Gastroesophageal sphincter (tissue), 4 donors: ENCODE measurements around the gene SASS6. TPM values are rescaled to one million over a fixed set of nuclear protein-coding genes. Genes with fewer than 3 reads are reported as not detected.

Experiments
- ATAC-seq: fragments of 150-250 bp; one replicate; pipeline ENCODE4 v1.9.1; 2016; ENCODE audit warnings: mild to moderate bottlenecking, moderate library complexity
- H3K27ac ChIP-seq, 4 donors: fragments of 200-600 bp; sonication (generic) in 3 of 4; 1 replicate in 3 of 4; 2 replicates in 1 of 4; pipeline ENCODE4 v1.5.1; 2016 to 2019
- H3K27me3 ChIP-seq: fragments of 200-600 bp; sonication (generic); one replicate; pipeline ENCODE4 v1.5.1; 2019
- H3K36me3 ChIP-seq, 2 donors: fragments of 200-600 bp; sonication (generic); one replicate each; pipeline ENCODE4 v1.5.1; 2019; ENCODE audit warnings: control low read depth in 1 of 2
- H3K4me1 ChIP-seq, 3 donors: fragments of 200-600 bp; sonication (generic); 1 replicate in 2 of 3; 2 replicates in 1 of 3; pipeline ENCODE4 v1.5.1; 2016 to 2019; ENCODE audit warnings: control low read depth in 2 of 3
- H3K4me3 ChIP-seq, 2 donors: fragments of 200-600 bp; sonication (generic); one replicate each; pipeline ENCODE4 v1.5.1; 2019; ENCODE audit warnings: mild to moderate bottlenecking in 1 of 2, moderate library complexity in 1 of 2
- H3K9me3 ChIP-seq, 3 donors: fragments of 200-600 bp; sonication (generic); one replicate each; pipeline ENCODE4 v1.5.1; 2017 to 2019; ENCODE audit warnings: control low read depth in 2 of 3
- EP300 ChIP-seq: sonication (generic); formaldehyde crosslinking; IDR thresholded peaks from one replicate; pipeline ENCODE4 v1.6.1; 2017; ENCODE audit warnings: antibody characterized with exemption, mild to moderate bottlenecking
- POLR2A ChIP-seq, 2 donors: fragments of 450-650 bp; IDR thresholded peaks; one replicate each; pipeline ENCODE4 v1.6.1; 2017; ENCODE audit warnings: antibody characterized with exemption in 2 of 2, mild to moderate bottlenecking in 2 of 2, moderate library complexity in 1 of 2
- POLR2AphosphoS5 ChIP-seq: sonication (generic); formaldehyde crosslinking; IDR thresholded peaks from one replicate; pipeline ENCODE4 v1.6.1; 2017; ENCODE audit warnings: antibody characterized with exemption
- WGBS, 2 donors: methylation state at CpG; one replicate each; pipeline ENCODE4 v1.1.5; 2018; ENCODE audit warnings: low coverage in 1 of 2; 5-methylcytosine and 5-hydroxymethylcytosine counted together
- total RNA-seq, 4 donors: library from RNA; depleted of rRNA; stranded (reverse); fragments of >200 nt; gene quantifications; one replicate each; pipeline ENCODE4 v1.1.0, GENCODE V29; 2016
- TF ChIP-seq, protein P1 (sequence below), 4 experiments: fragments of 200-600 bp in 2 of 4; fragments of 450-650 bp in 2 of 4; sonication (generic) in 1 of 4; IDR thresholded peaks; one replicate each; pipeline ENCODE4 v1.5.1; 2017 to 2019; ENCODE audit warnings: antibody characterized with exemption in 4 of 4, mild to moderate bottlenecking in 2 of 4, moderate library complexity in 2 of 4

Gene SASS6
- total RNA-seq, 4 donors from 2014 or later: 2.8 to 4.0 (median 3.0) TPM

DNA sequence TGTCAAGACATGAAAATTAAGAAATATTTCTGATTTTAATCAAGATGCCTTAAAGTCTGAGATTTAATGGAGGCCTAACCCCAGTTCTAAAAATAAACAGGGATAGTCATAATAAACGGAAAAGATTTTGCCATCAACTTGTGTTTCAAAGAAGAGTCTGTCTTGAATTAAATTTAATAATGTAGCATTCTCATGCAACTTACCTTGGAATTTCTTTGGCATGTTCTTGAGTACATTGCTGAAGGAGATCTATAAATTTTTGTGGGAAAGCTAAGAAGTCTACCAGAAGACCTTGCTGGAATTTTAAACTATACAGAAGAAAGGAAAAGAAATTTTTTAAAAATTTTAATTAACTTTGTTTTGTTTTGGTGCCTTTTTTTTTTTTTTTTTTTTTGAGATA, 10.6 kb downstream of the SASS6 start:
- WGBS, 2 donors: 61 to 63% methylated on average over 1 of the region's 1 CpG
- no peak for TF ChIP-seq POLR2AphosphoS5
- TF ChIP-seq, protein P1, sequence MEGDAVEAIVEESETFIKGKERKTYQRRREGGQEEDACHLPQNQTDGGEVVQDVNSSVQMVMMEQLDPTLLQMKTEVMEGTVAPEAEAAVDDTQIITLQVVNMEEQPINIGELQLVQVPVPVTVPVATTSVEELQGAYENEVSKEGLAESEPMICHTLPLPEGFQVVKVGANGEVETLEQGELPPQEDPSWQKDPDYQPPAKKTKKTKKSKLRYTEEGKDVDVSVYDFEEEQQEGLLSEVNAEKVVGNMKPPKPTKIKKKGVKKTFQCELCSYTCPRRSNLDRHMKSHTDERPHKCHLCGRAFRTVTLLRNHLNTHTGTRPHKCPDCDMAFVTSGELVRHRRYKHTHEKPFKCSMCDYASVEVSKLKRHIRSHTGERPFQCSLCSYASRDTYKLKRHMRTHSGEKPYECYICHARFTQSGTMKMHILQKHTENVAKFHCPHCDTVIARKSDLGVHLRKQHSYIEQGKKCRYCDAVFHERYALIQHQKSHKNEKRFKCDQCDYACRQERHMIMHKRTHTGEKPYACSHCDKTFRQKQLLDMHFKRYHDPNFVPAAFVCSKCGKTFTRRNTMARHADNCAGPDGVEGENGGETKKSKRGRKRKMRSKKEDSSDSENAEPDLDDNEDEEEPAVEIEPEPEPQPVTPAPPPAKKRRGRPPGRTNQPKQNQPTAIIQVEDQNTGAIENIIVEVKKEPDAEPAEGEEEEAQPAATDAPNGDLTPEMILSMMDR (IDR thresholded peaks at IDR 0.05): no peak
- TF ChIP-seq POLR2A (IDR thresholded peaks at IDR 0.05): no peak
- no peak for TF ChIP-seq EP300
- no peak for ATAC-seq
- H3K9me3 ChIP-seq: no peaks in the 10 kb centered on the region
- H3K27me3 ChIP-seq: no peaks in the 10 kb centered on the region
- H3K27ac ChIP-seq: no peak overlapping the region
- H3K4me1 ChIP-seq: no peaks in the 10 kb centered on the region
- peaks cover 0 to 27% of the 10 kb centered on the region in 2 donors for H3K36me3 ChIP-seq
- H3K4me3 ChIP-seq: no peak overlapping the region

DNA sequence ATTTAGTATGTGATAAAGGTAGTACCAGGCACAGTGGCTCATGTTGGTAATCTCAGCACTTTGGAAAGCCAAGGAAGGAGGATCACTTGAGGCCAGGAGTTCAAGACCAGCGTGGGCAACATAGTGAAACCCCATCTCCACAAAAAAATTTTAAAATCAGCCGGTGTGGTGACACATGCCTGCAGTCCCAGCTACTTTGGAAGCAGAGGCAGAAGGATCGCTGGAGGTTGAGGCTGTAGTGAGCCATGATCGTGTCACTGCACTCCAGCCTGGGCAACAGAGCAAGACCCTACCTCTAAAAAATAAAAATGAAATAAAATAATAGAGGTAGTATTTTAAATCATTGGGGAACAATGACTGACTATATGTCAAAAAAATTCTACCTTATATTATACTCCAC, 17.2 kb downstream of the SASS6 start:
- Histone ChIP-seq H3K27ac (no peak overlapping the region), H3K27me3 (no peaks in the 10 kb centered on the region), H3K9me3 (no peaks in the 10 kb centered on the region), H3K36me3 (peaks cover 0 to 30% of the 10 kb centered on the region in 2 donors), H3K4me1 (no peaks in the 10 kb centered on the region), H3K4me3 (no peak overlapping the region)
- no peak for TF ChIP-seq EP300
- no peak for TF ChIP-seq POLR2A (IDR thresholded peaks at IDR 0.05)
- TF ChIP-seq, protein P1 (IDR thresholded peaks at IDR 0.05): no peak
- no peak for TF ChIP-seq POLR2AphosphoS5
- ATAC-seq: no peak
- 88 to 93% methylated on average over 4 of the region's 4 CpGs for WGBS, 2 donors

DNA sequence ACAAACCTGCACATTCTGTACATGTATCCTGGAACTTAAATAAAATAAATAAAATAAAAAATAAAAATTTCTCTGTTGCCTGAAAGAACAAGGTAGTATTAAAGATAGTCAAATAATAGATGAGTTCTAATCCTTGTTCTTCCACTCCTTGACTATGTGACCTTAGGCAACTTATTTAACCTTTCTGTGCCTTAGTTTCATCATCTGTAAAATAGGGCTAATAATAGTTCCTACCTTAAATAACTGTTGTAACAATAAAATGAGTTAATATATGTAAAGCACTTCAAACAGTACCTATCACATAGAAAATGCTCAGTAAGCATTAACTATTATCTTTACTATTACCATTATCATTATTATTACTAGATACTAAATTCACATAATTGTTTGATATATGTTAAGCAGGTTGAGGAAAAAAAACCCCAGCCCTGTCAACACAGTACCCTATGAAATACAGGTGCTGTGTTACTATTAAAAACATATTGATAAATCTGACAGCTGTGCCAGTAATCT, 23.1 kb downstream of the SASS6 start:
- Histone ChIP-seq H3K4me1 (no peaks in the 10 kb centered on the region), H3K27me3 (no peaks in the 10 kb centered on the region), H3K9me3 (no peaks in the 10 kb centered on the region), H3K36me3 (peaks cover 0 to 35% of the 10 kb centered on the region in 2 donors), H3K4me3 (no peak overlapping the region), H3K27ac (no peak overlapping the region)
- ATAC-seq: no peak
- no peak for TF ChIP-seq POLR2AphosphoS5
- TF ChIP-seq, protein P1 (IDR thresholded peaks at IDR 0.05): no peak
- TF ChIP-seq EP300: no peak
- TF ChIP-seq POLR2A (IDR thresholded peaks at IDR 0.05): no peak

DNA sequence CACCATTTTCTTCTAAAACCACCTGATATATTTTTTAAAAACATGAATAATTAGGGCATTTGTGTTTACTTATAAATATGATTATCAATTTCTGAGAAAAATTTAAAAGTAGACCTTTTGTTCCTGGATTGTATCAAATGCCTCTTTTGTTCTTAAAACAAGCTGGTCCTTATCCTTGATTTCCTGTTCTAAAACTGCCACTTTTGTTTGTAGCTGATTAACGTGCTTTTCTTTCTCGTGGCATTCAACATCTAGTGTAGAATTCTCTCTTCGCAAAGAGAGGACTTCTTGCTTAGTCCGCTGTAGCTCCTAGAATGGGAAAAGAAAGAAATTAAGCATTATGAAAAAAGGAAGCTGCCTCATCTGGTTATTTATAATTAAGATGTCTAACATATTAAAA, 25.0 kb downstream of the SASS6 start:
- no peaks in the 10 kb centered on the region for H3K9me3 ChIP-seq
- H3K27me3 ChIP-seq: no peaks in the 10 kb centered on the region
- no peak overlapping the region for H3K4me3 ChIP-seq
- no peak for ATAC-seq
- H3K36me3 ChIP-seq: peaks cover 0 to 54% of the 10 kb centered on the region in 2 donors
- WGBS, 2 donors: 83% methylated on average over 4 of the region's 4 CpGs; no CpG with 5 or more reads in 1 of the 2 donors
- H3K4me1 ChIP-seq: no peaks in the 10 kb centered on the region
- no peak overlapping the region for H3K27ac ChIP-seq
- TF ChIP-seq POLR2AphosphoS5 (no peak), EP300 (no peak), POLR2A (IDR thresholded peaks at IDR 0.05) (no peak)
- TF ChIP-seq, protein P1 (IDR thresholded peaks at IDR 0.05): no peak

DNA sequence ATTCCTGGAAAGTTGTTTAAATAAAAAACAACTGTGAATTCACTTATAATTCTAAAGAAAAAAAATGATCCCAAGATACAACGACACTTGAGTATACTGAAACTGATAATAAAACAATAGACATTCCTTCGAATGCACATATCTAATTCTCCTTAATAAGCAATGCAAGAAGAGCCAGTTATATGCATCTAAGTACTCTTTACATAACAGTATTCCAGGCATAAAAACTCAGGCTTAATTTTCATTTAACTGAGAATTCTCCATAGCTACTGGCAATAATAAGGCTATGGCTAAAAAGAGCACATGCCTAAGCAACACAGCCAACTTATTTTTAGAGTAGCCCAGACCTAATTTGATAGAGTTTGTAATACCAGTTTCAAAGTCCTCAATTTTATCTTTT, 31.2 kb downstream of the SASS6 start:
- Histone ChIP-seq H3K4me3 (no peak overlapping the region), H3K27ac (no peak overlapping the region), H3K27me3 (no peaks in the 10 kb centered on the region), H3K36me3 (peaks cover 0 to 84% of the 10 kb centered on the region in 2 donors), H3K9me3 (no peaks in the 10 kb centered on the region), H3K4me1 (no peaks in the 10 kb centered on the region)
- TF ChIP-seq, protein P1 (IDR thresholded peaks at IDR 0.05): no peak
- no peak for ATAC-seq
- 92 to 95% methylated on average over 2 of the region's 2 CpGs for WGBS, 2 donors
